Cardiac muscle cell (in vitro differentiated cells and primary cell): ENCODE measurements around the gene GPBP1L1. TPM values are rescaled to one million over a fixed set of nuclear protein-coding genes. Genes with fewer than 3 reads are reported as not detected.
"Not testable (repeated sequence)": the region's sequence is repeated elsewhere in the genome, so short reads cannot be mapped to it uniquely, and the experiment has no call there.

Experiments
- DNase-seq, 2 donors: peaks; one replicate each; pipeline versions ENCODE4 v3.0.0 to v3.0.0-alpha.2; 2010 to 2017; ENCODE audit warnings: low read depth in 1 of 2, low spot score in 1 of 2
- H3K27ac ChIP-seq: fragments of 200-600 bp; sonication (generic); 2 replicates; pipeline ENCODE4 v1.5.1; 2016
- H3K27me3 ChIP-seq: fragments of 200-600 bp; sonication (generic); 2 replicates; pipeline ENCODE4 v1.6.0; 2016; ENCODE audit warnings: control low read depth
- H3K36me3 ChIP-seq: fragments of 200-600 bp; sonication (generic); 2 replicates; pipeline ENCODE4 v1.5.1; 2016; ENCODE audit warnings: control low read depth
- H3K4me1 ChIP-seq: fragments of 200-600 bp; sonication (generic); 2 replicates; pipeline ENCODE4 v1.8.1; 2017; ENCODE audit warnings: low read depth, mild to moderate bottlenecking, mixed run types
- H3K4me3 ChIP-seq: fragments of 200-600 bp; sonication (generic); 2 replicates; pipeline ENCODE4 v1.5.1; 2016; ENCODE audit warnings: mild to moderate bottlenecking
- H3K9me3 ChIP-seq: fragments of 200-600 bp; sonication (generic); 2 replicates; pipeline ENCODE4 v1.5.1; 2017; ENCODE audit warnings: low read depth, mild to moderate bottlenecking, control low read depth
- polyA plus RNA-seq: library from polyadenylated mRNA; unstranded; fragments of >200 nt; fragmentation: Nextera tagmentation; extraction: Ambion mirVana; gene quantifications from 2 replicates; pipeline ENCODE4 v1.2.1, GENCODE V29; 2016
- total RNA-seq: library from RNA; depleted of rRNA; stranded (reverse); fragments of >200 nt; gene quantifications from 2 replicates; pipeline ENCODE4 v1.2.3, GENCODE V29; 2016
- TF ChIP-seq, protein P1 (sequence below): IDR thresholded peaks from 2 replicates; pipeline ENCODE4 v1.5.1; 2012; ENCODE audit warnings: low read depth, mild to moderate bottlenecking, low read length

Gene GPBP1L1
- total and polyA plus RNA-seq, 2 experiments from 2014 or later = 79.5 to 96.3 TPM

DNA sequence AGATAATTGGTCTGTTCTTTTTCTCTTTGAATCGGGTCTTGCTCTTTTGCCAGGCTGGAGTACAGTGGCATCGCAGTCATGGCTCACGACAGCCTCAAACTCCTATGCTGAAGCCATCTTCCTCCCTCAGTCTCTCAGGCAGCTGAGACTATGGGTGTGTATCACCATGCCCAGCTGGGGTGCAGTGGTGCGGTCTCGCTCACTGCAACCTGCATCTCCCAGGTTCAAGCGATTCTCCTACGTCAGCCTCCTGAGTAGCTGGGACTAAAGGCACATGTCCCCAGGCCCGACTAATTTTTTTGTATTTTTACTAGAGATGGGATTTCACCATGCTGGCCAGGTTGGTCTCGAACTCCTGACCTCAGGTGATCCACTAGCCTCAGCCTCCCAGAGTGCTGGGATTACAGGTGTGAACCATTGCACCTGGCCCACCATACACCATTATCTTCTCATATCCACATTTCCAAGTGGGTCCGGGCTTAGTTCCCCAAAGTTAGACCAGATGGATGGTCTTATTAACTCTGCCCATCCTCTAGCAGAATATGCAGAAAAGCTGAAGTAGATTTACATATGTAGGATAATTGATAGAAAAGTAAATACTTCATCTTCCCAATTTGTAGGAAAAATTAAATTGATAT, 75.6 kb downstream of the GPBP1L1 start:
- Histone ChIP-seq H3K9me3 (no peaks in the 10 kb centered on the region), H3K36me3 (peaks cover 50% of the 10 kb centered on the region), H3K27ac (no peak overlapping the region), H3K27me3 (no peaks in the 10 kb centered on the region), H3K4me3 (no peak overlapping the region), H3K4me1 (no peaks in the 10 kb centered on the region)
- TF ChIP-seq, protein P1, sequence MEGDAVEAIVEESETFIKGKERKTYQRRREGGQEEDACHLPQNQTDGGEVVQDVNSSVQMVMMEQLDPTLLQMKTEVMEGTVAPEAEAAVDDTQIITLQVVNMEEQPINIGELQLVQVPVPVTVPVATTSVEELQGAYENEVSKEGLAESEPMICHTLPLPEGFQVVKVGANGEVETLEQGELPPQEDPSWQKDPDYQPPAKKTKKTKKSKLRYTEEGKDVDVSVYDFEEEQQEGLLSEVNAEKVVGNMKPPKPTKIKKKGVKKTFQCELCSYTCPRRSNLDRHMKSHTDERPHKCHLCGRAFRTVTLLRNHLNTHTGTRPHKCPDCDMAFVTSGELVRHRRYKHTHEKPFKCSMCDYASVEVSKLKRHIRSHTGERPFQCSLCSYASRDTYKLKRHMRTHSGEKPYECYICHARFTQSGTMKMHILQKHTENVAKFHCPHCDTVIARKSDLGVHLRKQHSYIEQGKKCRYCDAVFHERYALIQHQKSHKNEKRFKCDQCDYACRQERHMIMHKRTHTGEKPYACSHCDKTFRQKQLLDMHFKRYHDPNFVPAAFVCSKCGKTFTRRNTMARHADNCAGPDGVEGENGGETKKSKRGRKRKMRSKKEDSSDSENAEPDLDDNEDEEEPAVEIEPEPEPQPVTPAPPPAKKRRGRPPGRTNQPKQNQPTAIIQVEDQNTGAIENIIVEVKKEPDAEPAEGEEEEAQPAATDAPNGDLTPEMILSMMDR = no peak
- no peak for DNase-seq

DNA sequence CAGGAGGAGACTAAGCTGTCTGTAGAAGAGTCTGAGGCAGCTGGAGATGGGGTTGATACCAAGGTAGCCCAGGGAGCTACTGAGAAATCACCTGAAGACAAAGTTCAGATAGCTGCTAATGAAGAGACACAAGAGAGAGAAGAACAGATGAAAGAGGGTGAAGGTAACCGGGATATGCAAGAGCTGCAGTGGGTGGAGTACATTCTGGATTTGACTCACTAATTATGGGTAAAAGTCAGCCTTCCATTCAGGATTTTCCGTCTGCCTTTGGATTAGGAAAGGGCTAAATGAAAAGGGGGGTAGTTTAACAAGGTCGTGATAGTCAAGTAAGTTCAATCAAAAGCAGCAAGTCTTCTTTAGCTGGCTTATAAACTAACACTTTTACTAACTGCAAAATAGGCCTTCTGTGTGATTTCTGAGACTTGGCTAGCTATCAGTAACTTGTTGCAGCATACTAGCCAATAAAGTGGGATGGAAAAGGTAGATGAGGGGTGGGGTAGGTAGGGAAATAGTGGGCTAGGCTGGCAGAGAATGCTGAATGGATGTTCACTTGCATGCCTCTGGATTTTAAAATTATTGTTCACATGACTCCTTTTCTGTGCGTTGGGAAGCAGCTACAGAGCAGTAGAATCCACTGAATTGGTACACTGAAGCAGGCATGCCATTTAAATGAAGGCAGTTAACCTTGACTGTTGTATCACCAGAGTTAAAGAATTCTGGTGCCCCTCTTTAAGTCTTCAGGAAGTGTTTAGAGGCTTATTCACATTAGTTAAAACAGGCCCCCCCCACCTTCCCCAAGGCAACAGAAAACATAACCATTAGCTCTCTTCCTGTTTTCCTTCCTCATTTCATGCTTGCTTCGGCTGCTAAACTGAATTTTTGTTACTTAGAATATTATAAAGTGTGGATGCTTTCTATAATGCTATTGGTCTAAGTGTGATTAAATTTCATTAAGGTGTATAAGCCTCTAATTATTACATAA, 77.9 kb downstream of the GPBP1L1 start:
- Histone ChIP-seq H3K4me3 (no peak overlapping the region), H3K27me3 (no peaks in the 10 kb centered on the region), H3K9me3 (no peaks in the 10 kb centered on the region), H3K36me3 (peaks cover 48% of the 10 kb centered on the region), H3K27ac (no peak overlapping the region), H3K4me1 (no peaks in the 10 kb centered on the region)
- TF ChIP-seq, protein P1 = no peak
- no peak for DNase-seq

DNA sequence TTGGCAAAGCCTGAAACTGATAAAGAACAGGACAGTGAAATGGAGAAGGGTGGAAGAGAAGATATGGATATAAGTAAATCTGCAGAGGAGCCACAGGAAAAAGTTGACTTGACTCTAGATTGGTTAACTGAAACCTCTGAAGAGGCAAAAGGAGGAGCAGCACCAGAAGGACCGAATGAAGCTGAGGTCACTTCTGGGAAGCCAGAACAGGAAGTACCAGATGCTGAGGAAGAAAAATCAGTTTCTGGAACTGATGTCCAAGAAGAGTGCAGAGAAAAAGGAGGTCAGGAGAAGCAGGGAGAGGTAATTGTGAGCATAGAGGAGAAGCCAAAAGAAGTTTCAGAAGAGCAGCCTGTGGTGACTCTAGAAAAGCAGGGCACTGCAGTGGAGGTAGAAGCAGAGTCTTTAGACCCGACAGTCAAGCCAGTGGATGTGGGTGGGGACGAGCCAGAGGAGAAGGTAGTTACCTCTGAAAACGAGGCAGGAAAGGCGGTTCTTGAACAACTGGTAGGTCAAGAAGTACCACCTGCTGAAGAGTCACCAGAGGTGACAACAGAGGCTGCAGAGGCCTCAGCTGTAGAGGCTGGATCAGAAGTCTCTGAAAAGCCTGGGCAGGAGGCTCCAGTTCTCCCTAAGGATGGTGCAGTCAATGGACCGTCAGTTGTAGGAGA, 78.8 kb downstream of the GPBP1L1 start:
- no peak overlapping the region for H3K27ac ChIP-seq
- no peaks in the 10 kb centered on the region for H3K27me3 ChIP-seq
- no peak for DNase-seq
- no peaks in the 10 kb centered on the region for H3K4me1 ChIP-seq
- H3K9me3 ChIP-seq = no peaks in the 10 kb centered on the region
- no peak overlapping the region for H3K4me3 ChIP-seq
- peaks cover 40% of the 10 kb centered on the region for H3K36me3 ChIP-seq
- TF ChIP-seq, protein P1 = no peak

DNA sequence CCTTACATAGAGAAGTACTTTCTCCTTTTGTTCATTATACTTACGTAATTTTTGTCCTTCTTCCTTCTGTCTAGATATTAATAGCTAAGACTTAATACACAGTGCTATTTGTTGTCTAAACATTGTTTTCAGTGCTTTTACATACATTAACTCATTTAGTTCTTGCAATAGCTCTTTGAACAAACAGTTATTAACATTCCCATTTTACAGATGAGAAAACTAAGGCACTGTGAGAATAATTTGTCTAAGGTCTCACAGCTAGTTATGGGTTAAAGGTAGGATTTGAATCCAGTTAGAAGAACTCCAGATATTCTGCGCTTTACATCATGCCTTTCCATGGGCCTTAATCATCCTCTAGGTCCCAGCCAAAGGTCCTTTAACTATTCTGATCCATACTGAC, 82.1 kb downstream of the GPBP1L1 start:
- Histone ChIP-seq H3K27ac (no peak overlapping the region), H3K36me3 (peaks cover 27% of the 10 kb centered on the region), H3K27me3 (no peaks in the 10 kb centered on the region), H3K4me3 (no peak overlapping the region), H3K9me3 (no peaks in the 10 kb centered on the region), H3K4me1 (no peaks in the 10 kb centered on the region)
- TF ChIP-seq, protein P1 = no peak
- no peak for DNase-seq

DNA sequence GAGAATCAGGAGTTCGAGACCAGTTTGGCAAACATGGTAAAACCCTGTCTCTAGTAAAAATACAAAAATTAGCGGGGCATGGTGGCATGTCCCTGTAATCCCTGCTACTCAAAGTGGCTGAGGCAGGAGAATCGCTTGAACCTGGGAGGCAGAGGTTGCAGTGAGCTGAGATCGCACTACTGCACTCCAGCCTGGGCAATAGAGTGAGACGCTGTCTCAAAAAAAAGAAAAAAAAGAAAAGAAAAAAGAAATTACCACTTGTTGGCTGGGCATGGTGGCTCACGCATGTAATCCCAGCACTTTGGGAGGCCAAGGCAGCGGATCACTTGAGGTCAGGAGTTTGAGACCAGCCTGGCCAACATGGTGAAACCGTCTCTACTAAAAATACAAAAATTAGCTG, 89.6 kb downstream of the GPBP1L1 start:
- not testable (repeated sequence) for H3K9me3 ChIP-seq, H3K4me1 ChIP-seq, DNase-seq, H3K27me3 ChIP-seq, H3K4me3 ChIP-seq, H3K27ac ChIP-seq
- peaks cover 34% of the 10 kb centered on the region for H3K36me3 ChIP-seq
